CD14-positive monocyte (primary cell): ENCODE results near the gene CTAG1A. TPM values are rescaled to one million over a fixed set of nuclear protein-coding genes. Genes with fewer than 3 reads are reported as not detected.

ENCODE experiments used
- DNase-seq, 3 donors: peaks; one replicate each; pipeline ENCODE4 v3.0.0-alpha.2; 2011 to 2022
- H2AFZ ChIP-seq: 2 replicates; pipeline ENCODE4 v1.6.0; 2012; ENCODE audit warnings: mild to moderate bottlenecking, low read depth, low read length, inconsistent platforms; ENCODE audit not compliant: insufficient read depth, poor library complexity, severe bottlenecking
- H3K27ac ChIP-seq, 2 donors: 1 replicate in 1 of 2; 2 replicates in 1 of 2; pipeline ENCODE4 v1.5.1; 2012 to 2013; ENCODE audit warnings: low read length in 2 of 2, control low read depth in 1 of 2, inconsistent platforms in 1 of 2, low read depth in 1 of 2, mild to moderate bottlenecking in 1 of 2
- H3K27me3 ChIP-seq, 2 donors: one replicate each; pipeline versions ENCODE4 v1.6.0 to v1.6.1; 2011 to 2013; ENCODE audit warnings: low read length in 2 of 2; ENCODE audit not compliant: control insufficient read depth in 2 of 2, insufficient read depth in 2 of 2
- H3K36me3 ChIP-seq, 2 donors: replicated peaks in 1 of 2; 1 replicate in 1 of 2; 2 replicates in 1 of 2; pipeline versions ENCODE4 v1.5.1 to v1.6.1; 2012 to 2013; ENCODE audit warnings: low read length in 2 of 2, control low read depth in 1 of 2, inconsistent platforms in 1 of 2, mild to moderate bottlenecking in 1 of 2; ENCODE audit not compliant: insufficient read depth in 2 of 2, control insufficient read depth in 1 of 2
- H3K4me1 ChIP-seq, 2 donors: 1 replicate in 1 of 2; 2 replicates in 1 of 2; pipeline versions ENCODE4 v1.5.1 to v1.6.1; 2012 to 2013; ENCODE audit warnings: low read length in 2 of 2, control low read depth in 1 of 2, inconsistent platforms in 1 of 2, mild to moderate bottlenecking in 1 of 2, moderate library complexity in 1 of 2; ENCODE audit not compliant: insufficient read depth in 2 of 2, control insufficient read depth in 1 of 2
- H3K4me2 ChIP-seq: replicated peaks from 2 replicates; pipeline ENCODE3; 2012; ENCODE audit warnings: low read length, moderate library complexity, mild to moderate bottlenecking; ENCODE audit not compliant: poor library complexity, severe bottlenecking; ENCODE audit errors: extremely low read depth
- H3K4me3 ChIP-seq, 3 experiments: fragments of 200-600 bp in 1 of 3; sonication (generic) in 1 of 3; replicated peaks in 1 of 3; 1 replicate in 2 of 3; 2 replicates in 1 of 3; pipeline ENCODE4 v1.5.1; 2011 to 2013; ENCODE audit warnings: low read length in 3 of 3, mild to moderate bottlenecking in 3 of 3, control low read depth in 2 of 3, low read depth in 2 of 3, inconsistent platforms in 1 of 3, moderate library complexity in 1 of 3
- H3K79me2 ChIP-seq: 2 replicates; pipeline ENCODE4 v1.6.0; 2012; ENCODE audit warnings: mild to moderate bottlenecking, control low read depth, inconsistent platforms, low read length, moderate library complexity; ENCODE audit not compliant: insufficient read depth
- H3K9ac ChIP-seq: 2 replicates; pipeline ENCODE4 v1.6.0; 2017; ENCODE audit warnings: low read length, mild to moderate bottlenecking; ENCODE audit not compliant: insufficient read depth, poor library complexity, severe bottlenecking
- H3K9me3 ChIP-seq, 2 donors: replicated peaks in 1 of 2; 1 replicate in 1 of 2; 2 replicates in 1 of 2; pipeline versions ENCODE4 v1.5.1 to v1.6.1; 2012 to 2013; ENCODE audit warnings: low read length in 2 of 2, control low read depth in 1 of 2; ENCODE audit not compliant: control insufficient read depth in 1 of 2, insufficient read depth in 1 of 2
- H4K20me1 ChIP-seq: 2 replicates; pipeline ENCODE4 v1.6.0; 2012; ENCODE audit warnings: mild to moderate bottlenecking, low read length, control low read depth, moderate library complexity; ENCODE audit not compliant: insufficient read depth
- H3K27ac Mint-ChIP-seq, 7 donors: one replicate each; pipeline ENCODE4 v1.8.0; 2020; ENCODE audit warnings: mild to moderate bottlenecking in 7 of 7, mixed read lengths in 7 of 7, moderate library complexity in 6 of 7, inconsistent platforms in 2 of 7
- H3K27me3 Mint-ChIP-seq, 3 donors: one replicate each; pipeline ENCODE4 v1.8.0; 2021 to 2022; ENCODE audit warnings: low read depth in 3 of 3, mild to moderate bottlenecking in 3 of 3, mixed read lengths in 3 of 3, moderate library complexity in 3 of 3, inconsistent platforms in 1 of 3
- H3K36me3 Mint-ChIP-seq, 2 donors: one replicate each; pipeline ENCODE4 v1.8.0; 2020; ENCODE audit warnings: mixed read lengths in 2 of 2, inconsistent platforms in 1 of 2, mild to moderate bottlenecking in 1 of 2
- H3K4me1 Mint-ChIP-seq: one replicate; pipeline ENCODE4 v1.8.0; 2020; ENCODE audit warnings: mild to moderate bottlenecking, mixed read lengths
- H3K4me3 Mint-ChIP-seq, 2 donors: one replicate each; pipeline ENCODE4 v1.8.0; 2020; ENCODE audit warnings: mild to moderate bottlenecking in 2 of 2, mixed read lengths in 2 of 2, moderate library complexity in 1 of 2
- H3K9me3 Mint-ChIP-seq, 7 donors: one replicate each; pipeline ENCODE4 v1.8.0; 2020 to 2022; ENCODE audit warnings: mixed read lengths in 7 of 7, mild to moderate bottlenecking in 6 of 7, moderate library complexity in 6 of 7, inconsistent platforms in 2 of 7
- CTCF ChIP-seq: fragments of 200-600 bp; IDR thresholded peaks from one replicate; pipeline ENCODE4 v1.8.0; 2022; ENCODE audit warnings: antibody characterized with exemption, mild to moderate bottlenecking
- WGBS: methylation state at CpG from one replicate; pipeline ENCODE4 v1.1.5; 2013; ENCODE audit warnings: missing lambda C conversion rate; ENCODE audit not compliant: insufficient coverage; 5-methylcytosine and 5-hydroxymethylcytosine counted together
- intact Hi-C, 2 donors: fragments of 100-400 bp; cut with micrococcal nuclease; formaldehyde crosslinking; loops; one replicate each; pipeline versions ENCODE4 v1.15.0 to v1.15.1; 2023
- polyA plus RNA-seq, 3 donors: library from polyadenylated mRNA; depleted of rRNA in 1 of 3; unstranded in 2 of 3; stranded (reverse) in 1 of 3; fragments of 300-500 nt in 2 of 3; fragments of >200 nt in 1 of 3; fragmentation: Illumina TruSeq in 2 of 3; gene quantifications; 1 replicate in 2 of 3; 2 replicates in 1 of 3; pipeline ENCODE4 v1.2.3, GENCODE V29; 2012 to 2021

The CTAG1A gene
- polyA plus RNA-seq, 3 donors = not detected

GRCh38 chrX:154545673-154546274, 39.2 kb upstream of the CTAG1A start:
- Histone ChIP-seq H4K20me1 (peaks cover 23% of the 10 kb centered on the region), H3K4me2 (peak overlapping the region; percentile 74), H3K27ac (peak overlapping the region; percentile 8 to 88), H3K9ac (peak overlapping the region; percentile 79), H3K9me3 (peaks cover 0 to 7% of the 10 kb centered on the region in 2 donors), H2AFZ (no peak overlapping the region), H3K27me3 (no peaks in the 10 kb centered on the region), H3K79me2 (peaks cover 67% of the 10 kb centered on the region), H3K4me1 (peaks cover 71 to 72% of the 10 kb centered on the region in 2 donors), H3K4me3 (peak overlapping the region; percentile 74 to 86 (median 77)), H3K36me3 (peaks cover 3% of the 10 kb centered on the region in 2 donors)
- 97% methylated on average over 7 of the region's 17 CpGs for WGBS
- TF ChIP-seq CTCF = no peak
- Mint-ChIP-seq H3K27me3 (peaks cover 0 to 13% (median 0%) of the 10 kb centered on the region in 3 donors), H3K9me3 (peaks cover 0 to 28% (median 16%) of the 10 kb centered on the region in 7 donors), H3K36me3 (peaks cover 14 to 25% of the 10 kb centered on the region in 2 donors), H3K4me3 (peak overlapping the region; percentile 74 to 82), H3K27ac (peak overlapping the region; percentile 10 to 99 (median 75)), H3K4me1 (peaks cover 70% of the 10 kb centered on the region)
- intact Hi-C loops = no loop called here
- DNase-seq = no peak

- Histone ChIP-seq H3K9ac (peak within 1 kb of the TSS; percentile 79), H3K4me3 (peak within 1 kb of the TSS; percentile 74 to 86 (median 77)), H3K4me2 (peak within 1 kb of the TSS; percentile 74), H3K36me3 (no peaks in the 10 kb centered on the region), H3K79me2 (peaks cover 65% of the 10 kb centered on the region), H4K20me1 (peaks cover 30% of the 10 kb centered on the region), H3K27ac (peak within 1 kb of the TSS; percentile 88 to 96), H3K4me1 (peaks cover 66% of the 10 kb centered on the region in 2 donors), H3K9me3 (peaks cover 0 to 7% of the 10 kb centered on the region in 2 donors), H3K27me3 (no peaks in the 10 kb centered on the region), H2AFZ (peak within 1 kb of the TSS; percentile 79)
- Mint-ChIP-seq H3K4me3 (peak within 1 kb of the TSS; percentile 86 to 94), H3K27ac (peak within 1 kb of the TSS; percentile 96 to 99 (median 98)), H3K9me3 (peaks cover 0 to 28% (median 16%) of the 10 kb centered on the region in 7 donors), H3K27me3 (peaks cover 0 to 13% (median 0%) of the 10 kb centered on the region in 3 donors), H3K4me1 (peaks cover 66% of the 10 kb centered on the region), H3K36me3 (peaks cover 14 to 18% of the 10 kb centered on the region in 2 donors)
- DNase-seq = peak in 1 of 3 donors; percentile 44
- under 1% methylated on average over 76 of the region's 92 CpGs for WGBS
- TF ChIP-seq CTCF = no peak
- intact Hi-C loops = no loop called here
Observed at GRCh38 chrX:154546354-154547244, 38.3 kb upstream of the CTAG1A start, which contains the start of gene G6PD. TSS of gene G6PD (minus strand) at chrX:154546846. CDS start at chrX:154546155, 691 bp downstream.
